Tibial nerve (tissue), 3 donors: ENCODE measurements around the gene STYXL2.

Experiments
- CTCF ChIP-seq, 5 experiments: fragments of 200-600 bp in 3 of 5; fragments of 450-650 bp in 2 of 5; sonication (generic) in 3 of 5; IDR thresholded peaks; one replicate each; pipeline ENCODE4 v1.5.1; 2016 to 2019; ENCODE audit warnings: antibody characterized with exemption in 5 of 5, mild to moderate bottlenecking in 3 of 5, moderate library complexity in 2 of 5
- POLR2A ChIP-seq, 2 donors: fragments of 450-650 bp; IDR thresholded peaks; one replicate each; pipeline ENCODE4 v1.6.1; 2017; ENCODE audit warnings: antibody characterized with exemption in 2 of 2, mild to moderate bottlenecking in 2 of 2, moderate library complexity in 2 of 2

GRCh38 chr1:167120899-167121298 lies 27.0 kb downstream of the STYXL2 start:
- TF ChIP-seq CTCF (IDR thresholded peaks at IDR 0.05) (no peak), POLR2A (IDR thresholded peaks at IDR 0.05) (no peak)
